GM19025 (cell line): Measurements from ENCODE around the gene LPCAT3.

Source experiments
- ATAC-seq: cut with Tn5 transposase; IDR thresholded peaks from one replicate; pipeline ENCODE4 v1.9.1; 2021; ENCODE audit warnings: mild to moderate bottlenecking, low read depth, moderate library complexity; ENCODE audit not compliant: unreplicated experiment

The LPCAT3 gene

GRCh38 chr12:6965714-6966113 is 52.6 kb downstream of the LPCAT3 start:
- no peak for ATAC-seq

- peak; percentile 42 for ATAC-seq
Observed at GRCh38 chr12:6965026-6965661, 53.1 kb downstream of the LPCAT3 start.

- ATAC-seq = no peak
Observed at GRCh38 chr12:6964605-6965025, 53.7 kb downstream of the LPCAT3 start.

GRCh38 chr12:6963791-6964413 is 54.4 kb downstream of the LPCAT3 start:
- no peak for ATAC-seq

GRCh38 chr12:6963016-6963731 is 55.1 kb downstream of the LPCAT3 start:
- no peak for ATAC-seq

- ATAC-seq = no peak
Observed at GRCh38 chr12:6962285-6963015, 55.8 kb downstream of the LPCAT3 start.

GRCh38 chr12:6961695-6962284 is 56.5 kb downstream of the LPCAT3 start:
- ATAC-seq = no peak

- no peak for ATAC-seq
Observed at GRCh38 chr12:6961278-6961694, 57.0 kb downstream of the LPCAT3 start.

- no peak for ATAC-seq
Observed at GRCh38 chr12:6960593-6961277, 57.5 kb downstream of the LPCAT3 start.

GRCh38 chr12:6959805-6960592 is 58.3 kb downstream of the LPCAT3 start:
- ATAC-seq = no peak

- peak; percentile 44 for ATAC-seq
Observed at GRCh38 chr12:6959058-6959804, 59.0 kb downstream of the LPCAT3 start.

GRCh38 chr12:6958609-6959057 is 59.6 kb downstream of the LPCAT3 start:
- no peak for ATAC-seq

- ATAC-seq = no peak
Observed at GRCh38 chr12:6957741-6958608, 60.3 kb downstream of the LPCAT3 start.

GRCh38 chr12:6957151-6957701 is 61.0 kb downstream of the LPCAT3 start:
- no peak for ATAC-seq

GRCh38 chr12:6956021-6956727 is 62.1 kb downstream of the LPCAT3 start:
- ATAC-seq = no peak

- no peak for ATAC-seq
Observed at GRCh38 chr12:6955108-6956020, 62.9 kb downstream of the LPCAT3 start.
